BJ (cell line): ENCODE results near the gene SLC41A3. TPM values are rescaled to one million over a fixed set of nuclear protein-coding genes. Genes with fewer than 3 reads are reported as not detected.

Experiments
- CTCF ChIA-PET: fragments of 350-600 bp; formaldehyde crosslinking; extraction: SDS; loops from one replicate; lab custom pipeline; 2021; ENCODE audit warnings: antibody characterized with exemption, inconsistent platforms; lab: Yijun Ruan, JAX
- POLR2A ChIA-PET: fragments of 300-600 bp; sonication (Branson Sonifier 250); formaldehyde crosslinking; extraction: SDS; loops from one replicate; lab custom pipeline; 2021; ENCODE audit warnings: antibody characterized with exemption; lab: Charles Lee
- DNase-seq: peaks from one replicate; pipeline ENCODE4 v3.0.0-alpha.2; 2011; ENCODE audit warnings: low read depth
- H3K27me3 ChIP-seq: 2 replicates; pipeline ENCODE4 v1.6.0; 2011; ENCODE audit warnings: low read length; ENCODE audit not compliant: control insufficient read depth, insufficient read depth
- H3K36me3 ChIP-seq: 2 replicates; pipeline ENCODE4 v1.5.1; 2011; ENCODE audit warnings: low read length; ENCODE audit not compliant: control insufficient read depth, insufficient read depth
- H3K4me3 ChIP-seq: 2 replicates; pipeline ENCODE4 v1.5.1; 2011; ENCODE audit warnings: low read depth, mild to moderate bottlenecking, control low read depth, low read length
- CTCF ChIP-seq: IDR thresholded peaks from 2 replicates; pipeline ENCODE4 v1.5.1; 2011; ENCODE audit warnings: low read depth, mild to moderate bottlenecking, control low read depth, inconsistent platforms, low read length, moderate library complexity; ENCODE audit not compliant: insufficient read depth
- polyA plus RNA-seq: library from polyadenylated mRNA; depleted of rRNA; stranded (reverse); fragments of >200 nt; gene quantifications from 2 replicates; pipeline ENCODE4 v1.2.3, GENCODE V29; 2011

Gene SLC41A3
- polyA plus RNA-seq, 1 experiment = 70.8 TPM

- no peak for DNase-seq
- TF ChIP-seq CTCF = no peak
- ChIA-PET POLR2A (no interaction called here), CTCF (interaction anchor here (0.7 kb wide), 1 partner anchor 10 kb away, joined by 3 read pairs; no protein-coding TSS in a partner anchor)
- Histone ChIP-seq H3K27me3 (no peaks in the 10 kb centered on the region), H3K36me3 (peaks cover 1% of the 10 kb centered on the region; the same call in 1 of the 2 replicates), H3K4me3 (no peak overlapping the region)
Measured at GRCh38 chr3:126033051-126033745, 50.7 kb downstream of the SLC41A3 start.

- Histone ChIP-seq H3K4me3 (no peak overlapping the region), H3K27me3 (no peaks in the 10 kb centered on the region), H3K36me3 (no peaks in the 10 kb centered on the region; the same call in 1 of the 2 replicates)
- no peak for TF ChIP-seq CTCF
- no peak for DNase-seq
- POLR2A ChIA-PET = no interaction called here
- CTCF ChIA-PET = no interaction called here
Measured at GRCh38 chr3:126031981-126032471, 51.9 kb downstream of the SLC41A3 start.

GRCh38 chr3:126030455-126030854, 53.5 kb downstream of the SLC41A3 start:
- ChIA-PET POLR2A (no interaction called here), CTCF (no interaction called here)
- Histone ChIP-seq H3K27me3 (no peaks in the 10 kb centered on the region), H3K4me3 (no peak overlapping the region), H3K36me3 (no peaks in the 10 kb centered on the region; the same call in none of the 2 replicates)
- DNase-seq = no peak
- TF ChIP-seq CTCF = no peak

GRCh38 chr3:126029241-126029640, 54.7 kb downstream of the SLC41A3 start:
- POLR2A ChIA-PET = no interaction called here
- CTCF ChIA-PET = no interaction called here
- H3K36me3 ChIP-seq = no peaks in the 10 kb centered on the region; the same call in none of the 2 replicates
- no peaks in the 10 kb centered on the region for H3K27me3 ChIP-seq
- H3K4me3 ChIP-seq = no peak overlapping the region
- no peak for TF ChIP-seq CTCF
- DNase-seq = no peak

- POLR2A ChIA-PET = no interaction called here
- no peaks in the 10 kb centered on the region for H3K27me3 ChIP-seq
- no peaks in the 10 kb centered on the region; the same call in none of the 2 replicates for H3K36me3 ChIP-seq
- no peak for TF ChIP-seq CTCF
- no peak for DNase-seq
- H3K4me3 ChIP-seq = no peak overlapping the region
- CTCF ChIA-PET = no interaction called here
Measured at GRCh38 chr3:126028096-126028495, 55.8 kb downstream of the SLC41A3 start.
